CD4-positive, alpha-beta T cell (primary cell): ENCODE results near the gene LGALSL. TPM values are rescaled to one million over a fixed set of nuclear protein-coding genes. Genes with fewer than 3 reads are reported as not detected.

Experiments
- ATAC-seq: fragments of 200-7000 bp; cut with Tn5 transposase; one replicate; pipeline ENCODE4 v1.10.0; 2022; ENCODE audit warnings: mild to moderate bottlenecking; ENCODE audit not compliant: poor library complexity
- CTCF ChIA-PET: fragments of 350-600 bp; sonication (Branson Sonifier 250); formaldehyde crosslinking; loops from one replicate; lab custom pipeline; 2021; ENCODE audit warnings: antibody characterized with exemption, inconsistent platforms; lab: Charles Lee
- POLR2A ChIA-PET: fragments of 350-600 bp; sonication (Branson Sonifier 250); formaldehyde crosslinking; loops from one replicate; lab custom pipeline; 2021; ENCODE audit warnings: antibody characterized with exemption, inconsistent platforms; lab: Charles Lee
- DNase-seq, 14 experiments: peaks; one replicate each; pipeline ENCODE4 v3.0.0-alpha.2; 2013 to 2020; ENCODE audit warnings: mixed read lengths in 2 of 14
- H3K27ac ChIP-seq, 2 donors: one replicate each; pipeline versions ENCODE4 v1.5.1 to v1.7.0; 2013; ENCODE audit warnings: low read length in 2 of 2, low read depth in 1 of 2, mild to moderate bottlenecking in 1 of 2
- H3K27me3 ChIP-seq, 2 experiments: 1 replicate in 1 of 2; 2 replicates in 1 of 2; pipeline versions ENCODE4 v1.6.1 to v1.7.0; 2013; ENCODE audit warnings: low read length in 2 of 2, control low read depth in 1 of 2, mild to moderate bottlenecking in 1 of 2, moderate library complexity in 1 of 2; ENCODE audit not compliant: insufficient read depth in 2 of 2, control insufficient read depth in 1 of 2
- H3K36me3 ChIP-seq: one replicate; pipeline ENCODE4 v1.6.1; 2013; ENCODE audit warnings: low read length, control low read depth; ENCODE audit not compliant: insufficient read depth
- H3K4me1 ChIP-seq: one replicate; pipeline ENCODE4 v1.6.1; 2013; ENCODE audit warnings: low read length, control low read depth; ENCODE audit not compliant: insufficient read depth
- H3K4me3 ChIP-seq: one replicate; pipeline ENCODE4 v1.5.1; 2013; ENCODE audit warnings: mild to moderate bottlenecking, low read length, moderate library complexity
- H3K9me3 ChIP-seq, 2 experiments: 1 replicate in 1 of 2; 2 replicates in 1 of 2; pipeline versions ENCODE4 v1.6.1 to v1.7.0; 2013; ENCODE audit warnings: low read length in 2 of 2, mild to moderate bottlenecking in 2 of 2, control low read depth in 1 of 2, moderate library complexity in 1 of 2; ENCODE audit not compliant: control insufficient read depth in 1 of 2, insufficient read depth in 1 of 2
- H3K27ac Mint-ChIP-seq: one replicate; pipeline ENCODE4 v1.8.0; 2020; ENCODE audit warnings: mixed read lengths
- H3K27me3 Mint-ChIP-seq: one replicate; pipeline ENCODE4 v1.8.0; 2021; ENCODE audit warnings: mixed read lengths
- H3K36me3 Mint-ChIP-seq: one replicate; pipeline ENCODE4 v1.8.0; 2021; ENCODE audit warnings: low read depth, mixed read lengths
- H3K4me1 Mint-ChIP-seq: one replicate; pipeline ENCODE4 v1.8.0; 2021; ENCODE audit warnings: low read depth, mixed read lengths
- H3K4me3 Mint-ChIP-seq: one replicate; pipeline ENCODE4 v1.8.0; 2020; ENCODE audit warnings: mild to moderate bottlenecking, mixed read lengths
- H3K9me3 Mint-ChIP-seq: one replicate; pipeline ENCODE4 v1.8.0; 2020; ENCODE audit warnings: mixed read lengths
- intact Hi-C, 2 experiments: fragments of 100-400 bp; cut with DNase I in 1 of 2; cut with micrococcal nuclease in 1 of 2; formaldehyde crosslinking; loops; one replicate each; pipeline versions ENCODE4 v1.15.1 to v1.9.0; 2023 to 2025; cut with DNase I, micrococcal nuclease
- total RNA-seq, 174 experiments: library from RNA in 2 of 174; stranded (reverse) in 2 of 174; gene quantifications; one replicate each; pipeline ENCODE4 v1.2.3 and lab custom pipeline; 2021 to 2026
- TF ChIP-seq, protein P1 (sequence below): fragments of 200-600 bp; IDR thresholded peaks from one replicate; pipeline ENCODE4 v1.8.0; 2022; ENCODE audit warnings: antibody characterized with exemption, mild to moderate bottlenecking

Gene LGALSL
- total RNA-seq, 2 experiments from 2014 or later = 0.22 to 0.31 TPM

DNA sequence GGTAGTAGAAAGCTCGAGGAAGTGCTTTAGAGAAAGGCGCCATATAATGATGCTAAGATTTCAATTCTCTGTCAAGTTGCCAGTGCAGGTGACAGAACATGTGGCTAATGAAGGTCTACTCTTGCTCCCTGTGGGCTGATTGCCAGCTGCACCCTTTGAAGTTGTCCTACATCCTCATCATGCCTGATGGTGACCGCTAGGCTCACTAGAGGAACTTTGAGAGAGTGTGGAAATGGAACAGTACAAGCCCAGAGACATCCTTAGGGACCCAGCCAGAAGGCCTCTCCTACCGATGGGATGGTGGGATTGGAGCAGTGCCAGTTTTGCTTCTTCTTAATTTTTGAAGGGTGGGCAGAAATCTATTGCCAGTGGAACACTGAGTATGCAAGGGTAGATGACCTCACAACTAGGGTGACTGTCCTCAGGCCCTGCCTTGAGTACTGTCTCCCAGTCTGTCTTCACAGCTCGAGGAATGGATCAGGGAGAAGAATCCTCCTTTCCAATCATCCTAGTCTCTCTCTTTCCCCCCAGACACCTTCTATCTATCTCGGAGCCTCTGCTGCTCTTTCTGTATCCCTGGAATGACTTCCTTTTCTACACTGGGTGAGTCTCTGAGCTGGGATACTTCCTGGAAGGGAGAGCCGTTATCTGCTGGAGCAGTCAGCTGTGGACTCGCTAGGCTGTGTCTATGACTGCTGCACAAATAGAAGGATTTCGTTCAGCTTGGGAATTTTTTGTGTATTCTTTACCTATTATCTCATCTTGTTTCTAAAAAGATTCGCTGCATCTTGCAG lies 33.5 kb downstream of the LGALSL start:
- no peaks in the 10 kb centered on the region for H3K27me3 ChIP-seq
- no peak for ATAC-seq
- no peak overlapping the region for H3K4me3 ChIP-seq
- H3K27ac ChIP-seq = no peak overlapping the region
- Mint-ChIP-seq H3K27me3 (peaks cover 3% of the 10 kb centered on the region), H3K4me1 (peaks cover 11% of the 10 kb centered on the region), H3K27ac (no peak overlapping the region), H3K4me3 (no peak overlapping the region), H3K9me3 (no peaks in the 10 kb centered on the region), H3K36me3 (no peaks in the 10 kb centered on the region)
- intact Hi-C loops = loop anchor here (1.0 to 5.0 kb wide), 3 partner anchors 156 to 795 kb away; no protein-coding TSS in a partner anchor
- TF ChIP-seq, protein P1, sequence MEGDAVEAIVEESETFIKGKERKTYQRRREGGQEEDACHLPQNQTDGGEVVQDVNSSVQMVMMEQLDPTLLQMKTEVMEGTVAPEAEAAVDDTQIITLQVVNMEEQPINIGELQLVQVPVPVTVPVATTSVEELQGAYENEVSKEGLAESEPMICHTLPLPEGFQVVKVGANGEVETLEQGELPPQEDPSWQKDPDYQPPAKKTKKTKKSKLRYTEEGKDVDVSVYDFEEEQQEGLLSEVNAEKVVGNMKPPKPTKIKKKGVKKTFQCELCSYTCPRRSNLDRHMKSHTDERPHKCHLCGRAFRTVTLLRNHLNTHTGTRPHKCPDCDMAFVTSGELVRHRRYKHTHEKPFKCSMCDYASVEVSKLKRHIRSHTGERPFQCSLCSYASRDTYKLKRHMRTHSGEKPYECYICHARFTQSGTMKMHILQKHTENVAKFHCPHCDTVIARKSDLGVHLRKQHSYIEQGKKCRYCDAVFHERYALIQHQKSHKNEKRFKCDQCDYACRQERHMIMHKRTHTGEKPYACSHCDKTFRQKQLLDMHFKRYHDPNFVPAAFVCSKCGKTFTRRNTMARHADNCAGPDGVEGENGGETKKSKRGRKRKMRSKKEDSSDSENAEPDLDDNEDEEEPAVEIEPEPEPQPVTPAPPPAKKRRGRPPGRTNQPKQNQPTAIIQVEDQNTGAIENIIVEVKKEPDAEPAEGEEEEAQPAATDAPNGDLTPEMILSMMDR = no peak
- DNase-seq = peak in 1 of 14 experiments; percentile 11
- H3K4me1 ChIP-seq = peaks cover 15% of the 10 kb centered on the region
- ChIA-PET POLR2A (interaction anchor here (1.6 to 1.9 kb wide), 2 partner anchors 156 to 438 kb away, joined by 7 read pairs; no protein-coding TSS in a partner anchor), CTCF (interaction anchor here (0.5 to 3.0 kb wide), 19 partner anchors 8 to 536 kb away, joined by 3 to 40 read pairs (median 4); no protein-coding TSS in a partner anchor)
- H3K9me3 ChIP-seq = no peaks in the 10 kb centered on the region
- H3K36me3 ChIP-seq = no peaks in the 10 kb centered on the region

DNA sequence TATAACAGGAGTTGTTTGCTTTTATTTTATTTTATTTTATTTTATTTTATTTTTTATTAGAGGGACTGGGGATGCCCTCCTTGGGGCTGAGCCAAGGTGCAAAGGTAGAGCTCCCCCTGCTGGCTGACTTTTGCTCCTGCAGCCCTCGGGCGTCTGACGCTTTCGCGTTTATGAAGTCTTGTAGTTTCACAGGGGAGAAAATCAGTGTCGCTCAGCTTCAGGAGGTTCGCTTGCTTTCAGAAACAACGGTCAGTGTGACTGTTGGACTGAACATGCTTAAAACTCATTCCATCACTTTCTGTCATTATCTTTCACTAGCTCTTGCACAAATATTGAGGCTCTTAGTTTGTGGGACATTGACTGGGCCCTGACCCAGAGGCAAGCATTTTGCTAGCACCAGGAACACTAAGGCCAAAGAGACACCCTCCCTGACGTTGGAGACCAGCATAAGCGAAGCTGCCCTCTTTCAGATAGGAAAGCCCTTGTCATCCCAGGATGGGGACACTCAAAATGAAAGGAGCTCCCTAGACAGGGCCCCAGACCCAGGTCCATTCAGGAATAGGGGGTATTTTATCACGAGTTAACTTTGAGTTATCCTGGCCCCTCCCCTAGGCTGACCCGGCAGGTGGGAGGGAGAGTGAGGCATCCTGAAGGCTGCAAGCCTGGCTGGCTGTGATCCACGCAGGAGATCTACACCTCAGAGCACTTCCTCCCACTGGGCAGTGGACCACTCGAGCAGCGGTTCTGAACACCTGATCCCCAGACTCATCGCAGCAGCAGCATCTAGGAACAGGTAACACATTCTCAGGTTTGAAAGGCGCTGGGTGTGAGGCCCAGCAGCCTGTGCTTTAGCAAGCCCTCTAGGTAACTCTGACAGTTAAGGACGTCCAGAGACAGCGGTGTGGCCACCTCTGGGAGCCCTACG lies 34.4 kb downstream of the LGALSL start:
- intact Hi-C loops = loop anchor here (1.0 to 5.0 kb wide), 3 partner anchors 157 to 796 kb away; no protein-coding TSS in a partner anchor
- no peaks in the 10 kb centered on the region for H3K9me3 ChIP-seq
- Mint-ChIP-seq H3K27me3 (peaks cover 5% of the 10 kb centered on the region), H3K36me3 (no peaks in the 10 kb centered on the region), H3K27ac (no peak overlapping the region), H3K4me3 (no peak overlapping the region), H3K4me1 (peaks cover 11% of the 10 kb centered on the region), H3K9me3 (no peaks in the 10 kb centered on the region)
- peaks cover 15% of the 10 kb centered on the region for H3K4me1 ChIP-seq
- peak; percentile 63 to 88 (median 76) for DNase-seq
- no peak overlapping the region for H3K27ac ChIP-seq
- POLR2A ChIA-PET = interaction anchor here (1.6 to 1.9 kb wide), 2 partner anchors 157 to 439 kb away, joined by 7 read pairs; no protein-coding TSS in a partner anchor
- no peaks in the 10 kb centered on the region for H3K36me3 ChIP-seq
- H3K27me3 ChIP-seq = no peaks in the 10 kb centered on the region
- H3K4me3 ChIP-seq = no peak overlapping the region
- CTCF ChIA-PET = interaction anchor here (0.5 to 3.0 kb wide), 19 partner anchors 9 to 537 kb away, joined by 3 to 40 read pairs (median 4); no protein-coding TSS in a partner anchor
- TF ChIP-seq, protein P1 = peak; percentile 99
- ATAC-seq = peak; percentile 88
